Spleen (tissue), 7 donors: Measurements from ENCODE around the gene MLST8.

Experiments
- POLR2A ChIP-seq, 3 donors: fragments of 450-650 bp; IDR thresholded peaks; one replicate each; pipeline ENCODE4 v1.5.1; 2017; ENCODE audit warnings: antibody characterized with exemption in 3 of 3, mild to moderate bottlenecking in 1 of 3
- POLR2AphosphoS5 ChIP-seq, 3 donors: sonication (generic); formaldehyde crosslinking; IDR thresholded peaks; one replicate each; pipeline ENCODE4 v1.5.1; 2017; ENCODE audit warnings: antibody characterized with exemption in 3 of 3
- TF ChIP-seq, protein P1 (sequence below), 11 experiments: fragments of 200-600 bp in 7 of 11; fragments of 450-650 bp in 4 of 11; sonication (generic) in 4 of 11; IDR thresholded peaks in 8 of 11; conservative IDR thresholded peaks in 3 of 11; 1 replicate in 7 of 11; 2 replicates in 4 of 11; pipeline versions ENCODE4 v1.4.0 to v1.8.0; 2016 to 2021; ENCODE audit warnings: antibody characterized with exemption in 11 of 11, inconsistent platforms in 4 of 11, mild to moderate bottlenecking in 1 of 11
- donor health status: DM: no; HTN: no; CAD: no; lungs with moderate emphysema.
- donor health status: DM: no; HTN: no; CAD: no.
- donor health status: DM: no; HTN: no; CAD: no.

DNA sequence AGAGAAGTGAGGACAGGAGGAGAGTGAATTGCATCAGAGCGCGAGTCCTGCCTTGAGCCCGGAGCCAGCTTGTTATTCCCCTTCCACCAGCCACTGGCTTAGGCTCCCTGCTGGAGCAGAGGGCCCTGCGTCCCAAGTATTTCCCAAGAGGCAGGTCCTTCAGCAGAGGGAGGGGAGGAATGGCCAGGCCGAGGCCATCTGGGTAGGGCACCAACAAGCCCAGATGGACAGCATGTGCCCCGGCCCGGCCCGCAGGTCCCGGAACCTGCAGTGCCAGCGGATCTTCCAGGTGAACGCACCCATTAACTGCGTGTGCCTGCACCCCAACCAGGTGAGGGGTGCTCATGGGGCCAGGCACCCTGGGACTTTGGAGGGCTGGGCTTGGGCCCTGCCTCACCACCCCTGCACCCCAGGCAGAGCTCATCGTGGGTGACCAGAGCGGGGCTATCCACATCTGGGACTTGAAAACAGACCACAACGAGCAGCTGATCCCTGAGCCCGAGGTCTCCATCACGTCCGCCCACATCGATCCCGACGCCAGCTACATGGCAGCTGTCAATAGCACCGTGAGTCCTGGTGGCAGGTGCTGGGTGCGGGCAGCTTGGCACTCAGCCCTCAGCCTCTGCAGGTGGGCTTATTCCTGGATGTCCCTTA, 1.7 kb downstream of the MLST8 start:
- TF ChIP-seq POLR2A (IDR thresholded peaks at IDR 0.05) (no peak), POLR2AphosphoS5 (IDR thresholded peaks at IDR 0.05) (peak in 1 of 3 donors; percentile 43)
- TF ChIP-seq, protein P1, sequence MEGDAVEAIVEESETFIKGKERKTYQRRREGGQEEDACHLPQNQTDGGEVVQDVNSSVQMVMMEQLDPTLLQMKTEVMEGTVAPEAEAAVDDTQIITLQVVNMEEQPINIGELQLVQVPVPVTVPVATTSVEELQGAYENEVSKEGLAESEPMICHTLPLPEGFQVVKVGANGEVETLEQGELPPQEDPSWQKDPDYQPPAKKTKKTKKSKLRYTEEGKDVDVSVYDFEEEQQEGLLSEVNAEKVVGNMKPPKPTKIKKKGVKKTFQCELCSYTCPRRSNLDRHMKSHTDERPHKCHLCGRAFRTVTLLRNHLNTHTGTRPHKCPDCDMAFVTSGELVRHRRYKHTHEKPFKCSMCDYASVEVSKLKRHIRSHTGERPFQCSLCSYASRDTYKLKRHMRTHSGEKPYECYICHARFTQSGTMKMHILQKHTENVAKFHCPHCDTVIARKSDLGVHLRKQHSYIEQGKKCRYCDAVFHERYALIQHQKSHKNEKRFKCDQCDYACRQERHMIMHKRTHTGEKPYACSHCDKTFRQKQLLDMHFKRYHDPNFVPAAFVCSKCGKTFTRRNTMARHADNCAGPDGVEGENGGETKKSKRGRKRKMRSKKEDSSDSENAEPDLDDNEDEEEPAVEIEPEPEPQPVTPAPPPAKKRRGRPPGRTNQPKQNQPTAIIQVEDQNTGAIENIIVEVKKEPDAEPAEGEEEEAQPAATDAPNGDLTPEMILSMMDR (IDR thresholded peaks at IDR 0.05 in 8 of 11, conservative IDR thresholded peaks at IDR 0.05 in 3 of 11) = no peak
